ENCODE measurements around the gene VPREB1. TPM values are rescaled to one million over a fixed set of nuclear protein-coding genes. Genes with fewer than 3 reads are reported as not detected.
"Not testable (repeated sequence)": the region's sequence is repeated elsewhere in the genome, so short reads cannot be mapped to it uniquely, and the experiment has no call there.

Gene VPREB1
- total RNA-seq, 1 donor from 2014 or later: not detected

- DNase-seq (ENCODE audit: missing footprints); intact Hi-C loops (cut with DNase I); ATAC-seq: not testable (repeated sequence)
Measured at GRCh38 chr22:22286390-22287105, 42.0 kb downstream of the VPREB1 start.

GRCh38 chr22:22287106-22287626 lies 42.6 kb downstream of the VPREB1 start:
- DNase-seq (ENCODE audit: missing footprints); intact Hi-C loops (cut with DNase I); ATAC-seq: not testable (repeated sequence)

- ATAC-seq; DNase-seq (ENCODE audit: missing footprints); intact Hi-C loops (cut with DNase I): not testable (repeated sequence)
Measured at GRCh38 chr22:22289666-22290065, 45.1 kb downstream of the VPREB1 start.

- intact Hi-C loops (cut with DNase I); ATAC-seq; DNase-seq (ENCODE audit: missing footprints): not testable (repeated sequence)
Measured at GRCh38 chr22:22291129-22291806, 46.7 kb downstream of the VPREB1 start.

- DNase-seq (ENCODE audit: missing footprints); intact Hi-C loops (cut with DNase I); ATAC-seq: not testable (repeated sequence)
Measured at GRCh38 chr22:22292656-22293055, 48.1 kb downstream of the VPREB1 start.

GRCh38 chr22:22293436-22293835 lies 48.9 kb downstream of the VPREB1 start:
- ATAC-seq; DNase-seq (ENCODE audit: missing footprints); intact Hi-C loops (cut with DNase I): not testable (repeated sequence)

GRCh38 chr22:22294641-22295040 lies 50.1 kb downstream of the VPREB1 start:
- ATAC-seq; DNase-seq (ENCODE audit: missing footprints); intact Hi-C loops (cut with DNase I): not testable (repeated sequence)
